Endometrial microvascular endothelial cells (primary cell): ENCODE data around the gene ATG3. TPM values are rescaled to one million over a fixed set of nuclear protein-coding genes. Genes with fewer than 3 reads are reported as not detected.

ENCODE experiments used
- in situ Hi-C: cut with HindIII; loops from 2 replicates; pipeline ENCODE4 v1.10.0; 2017; ENCODE audit warnings: low sequenced_read_pairs, low pct_unique_long_range_greater_than_20kb; ENCODE audit errors: inconsistent ontology term
- total RNA-seq: library from RNA; depleted of rRNA; stranded (reverse); fragments of >200 nt; gene quantifications from one replicate; pipeline ENCODE4 v1.2.3, GENCODE V29; 2015; ENCODE audit errors: inconsistent ontology term

ATG3 gene
- total RNA-seq, result 47.8 TPM

DNA sequence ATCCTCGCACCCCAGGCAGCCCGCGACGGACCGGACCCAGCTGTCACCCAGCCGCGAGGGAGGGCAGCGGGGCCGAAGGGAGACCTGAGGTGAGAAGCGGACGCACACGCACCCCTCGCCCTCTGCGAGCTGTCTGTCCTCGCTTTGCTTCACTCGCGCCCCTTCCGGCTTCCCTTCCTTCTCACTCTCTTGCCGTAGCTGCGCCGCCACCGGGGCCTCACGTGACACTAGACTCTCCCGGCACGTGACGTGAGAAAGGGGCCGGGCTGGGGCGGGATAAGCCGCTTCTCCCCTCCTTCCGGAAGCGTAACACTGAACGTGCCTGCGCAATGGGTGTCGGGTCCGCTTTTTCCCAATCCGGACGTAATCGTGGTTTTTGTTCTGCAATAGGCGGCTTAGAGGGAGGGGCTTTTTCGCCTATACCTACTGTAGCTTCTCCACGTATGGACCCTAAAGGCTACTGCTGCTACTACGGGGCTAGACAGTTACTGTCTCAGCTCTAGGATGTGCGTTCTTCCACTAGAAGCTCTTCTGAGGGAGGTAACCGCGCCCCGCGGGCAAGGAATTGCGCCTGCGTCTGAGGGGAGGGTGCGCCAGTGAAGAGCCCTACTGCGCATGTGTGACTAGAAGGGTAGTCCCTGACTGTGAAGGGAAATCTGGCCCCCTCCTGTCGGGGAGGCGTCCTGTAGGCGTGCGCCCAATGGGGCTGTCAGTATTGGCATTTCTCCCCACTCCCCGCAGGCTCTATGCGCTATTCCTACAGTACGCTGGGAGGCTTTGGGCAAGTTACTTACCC lies at the start of gene ATG3, which contains the start of gene SLC35A5:
Gene ATG3, minus strand, starts transcription at position 229 of the 796 bp plus-strand sequence. CDS start 434 bp downstream, outside the sequence.
Gene SLC35A5, plus strand, starts transcription at position 312 of the 796 bp plus-strand sequence. CDS start 1,359 bp downstream, outside the sequence.
- in situ Hi-C loops, result no loop called here

DNA sequence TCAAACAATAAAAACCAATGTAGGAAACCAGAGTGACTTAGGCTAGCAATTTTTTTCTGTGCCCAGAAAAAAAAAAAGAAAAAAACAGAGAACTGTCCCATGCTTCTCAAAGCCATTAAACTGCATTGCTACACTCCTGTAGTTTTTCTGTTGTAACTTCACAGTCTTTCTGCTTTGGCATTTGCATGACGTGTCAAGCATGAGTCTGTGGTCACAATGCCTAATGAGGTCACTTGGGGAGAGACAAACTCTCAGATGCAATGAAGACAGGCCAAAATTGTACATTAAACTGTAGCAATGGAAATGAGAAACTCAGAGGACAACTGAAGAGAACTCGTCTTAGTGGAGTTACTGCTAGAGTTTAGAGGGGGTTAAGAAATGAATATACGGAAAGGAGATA lies 48.4 kb upstream of the ATG3 start:
- in situ Hi-C loops, result loop anchor here (25.0 kb wide), 1 partner anchor 377 kb away; the partner anchor contains the start of genes CD200R1 and GTPBP8

DNA sequence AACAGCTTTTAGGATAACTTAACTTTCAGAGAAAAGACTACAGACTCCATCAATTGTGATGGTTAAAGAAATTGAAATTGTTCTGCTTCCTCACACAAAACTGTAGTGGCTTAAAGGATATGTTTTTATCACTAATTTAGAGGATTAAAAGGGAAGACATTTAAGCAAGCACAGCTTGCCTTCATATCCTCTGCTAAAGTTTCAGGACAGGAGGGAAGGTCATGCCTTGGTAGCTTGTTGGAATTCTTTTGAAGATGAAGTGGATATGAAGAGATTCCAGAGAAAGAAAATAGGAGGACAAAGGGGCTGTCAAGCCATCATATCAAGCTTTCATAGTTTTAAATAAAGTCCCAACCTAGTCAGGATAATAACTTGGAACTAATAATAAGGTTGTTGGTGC lies 46.1 kb upstream of the ATG3 start:
- in situ Hi-C loops, result loop anchor here (25.0 kb wide), 1 partner anchor 379 kb away; the partner anchor contains the start of genes CD200R1 and GTPBP8

DNA sequence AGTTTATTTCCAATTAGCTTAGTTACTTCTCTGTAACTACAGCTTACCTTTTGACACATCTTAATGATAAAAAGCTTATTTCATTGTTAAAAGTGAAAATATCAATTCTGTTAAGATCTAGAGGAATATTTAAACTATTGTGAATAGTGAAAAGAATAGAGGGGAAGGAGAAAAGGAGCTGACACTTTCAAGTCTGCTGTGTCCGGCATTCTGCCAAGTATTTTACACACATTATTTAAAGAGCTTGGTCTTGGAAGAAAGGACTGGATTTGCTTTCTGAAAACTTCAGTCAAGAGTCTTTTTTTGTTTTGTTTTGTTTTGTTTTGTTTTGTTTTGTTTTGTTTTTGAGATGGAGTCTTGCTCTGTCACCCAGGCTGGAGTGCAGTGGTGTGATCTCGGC lies 44.3 kb upstream of the ATG3 start:
- in situ Hi-C loops, result loop anchor here (25.0 kb wide), 1 partner anchor 381 kb away; the partner anchor contains the start of genes CD200R1 and GTPBP8

DNA sequence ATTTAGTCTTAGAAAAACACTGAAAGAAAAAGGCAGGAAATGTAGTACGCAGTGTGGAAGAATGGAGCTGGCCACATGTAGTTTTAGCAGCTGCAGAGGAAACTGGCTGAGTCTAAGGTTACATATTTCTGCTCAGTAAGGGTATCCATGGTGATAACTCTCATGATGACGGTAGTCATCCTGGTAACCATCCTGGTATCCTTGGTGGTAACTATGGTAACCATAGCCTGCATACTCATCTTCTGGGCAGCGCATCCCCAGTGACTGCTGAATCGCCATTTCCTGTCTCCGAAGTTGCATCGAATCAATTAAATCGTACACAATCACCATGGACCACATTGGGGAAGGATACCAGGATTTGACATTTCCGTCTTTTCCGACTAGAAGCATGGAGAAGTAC lies 43.5 kb upstream of the ATG3 start:
- in situ Hi-C loops, result loop anchor here (25.0 kb wide), 1 partner anchor 382 kb away; the partner anchor contains the start of genes CD200R1 and GTPBP8

DNA sequence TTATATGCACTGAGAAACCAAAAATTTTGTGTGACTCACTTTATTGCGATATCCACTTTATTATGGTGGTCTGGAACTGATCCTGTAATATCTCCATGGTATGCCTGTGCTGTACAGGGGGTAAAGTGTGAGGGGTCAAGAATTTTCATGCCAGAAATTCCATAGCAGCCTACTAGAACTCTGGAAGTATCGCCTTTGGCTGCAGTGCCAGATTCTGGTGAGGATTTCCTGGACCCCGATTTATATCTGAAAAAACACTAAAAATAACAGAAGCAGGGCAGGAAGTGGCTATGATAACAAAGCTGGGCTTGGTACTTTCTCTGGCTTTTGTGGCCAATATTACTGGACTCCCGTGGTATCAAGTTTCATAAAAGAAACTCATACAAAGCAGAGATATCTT lies 42.8 kb upstream of the ATG3 start:
- in situ Hi-C loops, result loop anchor here (25.0 kb wide), 1 partner anchor 383 kb away; the partner anchor contains the start of genes CD200R1 and GTPBP8

DNA sequence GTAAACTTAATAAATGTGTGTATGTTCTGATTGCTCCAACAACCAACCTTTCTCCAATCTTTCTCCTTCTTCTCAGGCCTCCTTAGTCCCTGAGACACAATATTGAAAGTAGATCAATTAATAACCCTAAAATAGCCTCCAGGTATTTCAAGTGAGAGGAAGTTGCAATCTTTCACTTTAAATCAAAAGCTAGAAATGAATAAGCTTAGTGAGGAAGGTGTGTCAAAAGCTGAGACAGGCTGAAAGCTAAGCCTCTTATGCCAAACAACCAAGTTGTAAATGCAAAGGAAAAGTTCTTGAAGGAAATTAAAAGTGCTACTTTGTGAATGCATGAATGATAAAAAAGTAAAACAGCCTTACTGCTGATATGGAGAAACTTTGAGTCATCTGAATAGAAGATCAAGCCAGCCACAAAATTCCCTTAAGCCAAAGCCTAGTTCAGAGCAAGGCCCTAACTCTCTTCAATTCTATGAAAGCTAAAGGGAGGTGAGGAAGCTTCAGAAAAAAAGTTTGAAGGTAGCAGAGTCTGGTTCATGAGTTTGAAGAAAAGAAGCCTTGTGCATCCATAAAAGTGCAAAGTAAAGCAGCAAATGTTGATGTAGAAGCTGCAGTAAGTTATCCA lies 40.6 kb upstream of the ATG3 start:
- in situ Hi-C loops, result loop anchor here (25.0 kb wide), 1 partner anchor 385 kb away; the partner anchor contains the start of genes CD200R1 and GTPBP8

DNA sequence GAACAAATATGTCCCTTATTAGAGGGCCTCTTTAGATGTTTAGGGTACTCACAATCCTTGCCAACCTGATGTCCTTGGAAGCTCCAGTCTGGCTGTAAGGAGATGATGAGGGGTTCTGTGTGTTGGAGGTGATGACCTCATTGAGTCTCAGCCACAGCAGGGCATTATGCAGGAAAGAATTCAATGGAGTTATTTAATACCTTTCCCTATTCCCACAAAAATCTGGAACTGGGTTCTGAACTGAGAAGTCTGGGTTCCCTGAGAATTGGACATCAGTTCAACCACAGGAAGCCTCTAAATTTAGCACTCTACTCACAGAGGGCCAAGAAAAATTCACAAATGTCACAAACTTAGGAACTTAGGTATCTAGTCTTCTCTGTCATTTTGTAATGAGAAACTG lies 37.0 kb upstream of the ATG3 start:
- in situ Hi-C loops, result no loop called here

DNA sequence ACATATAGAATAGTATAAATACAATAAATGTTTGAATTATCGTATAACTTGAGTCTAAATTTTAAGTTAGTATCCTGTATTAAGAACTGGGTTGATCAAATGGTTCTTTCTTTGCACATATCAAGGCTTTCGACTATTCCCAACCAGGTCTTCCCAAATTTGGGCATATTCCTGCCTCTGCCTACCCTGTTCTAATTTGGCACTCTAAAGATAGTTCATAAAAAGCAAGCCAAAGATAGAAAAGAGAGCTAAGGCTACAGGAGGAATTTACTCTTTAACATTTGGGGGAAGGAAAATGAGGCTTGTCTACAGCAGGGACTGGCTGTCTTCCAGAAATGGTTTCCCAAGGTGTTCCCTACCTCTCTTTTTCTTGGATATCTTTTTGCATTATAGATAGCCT lies 36.2 kb upstream of the ATG3 start:
- in situ Hi-C loops, result no loop called here

DNA sequence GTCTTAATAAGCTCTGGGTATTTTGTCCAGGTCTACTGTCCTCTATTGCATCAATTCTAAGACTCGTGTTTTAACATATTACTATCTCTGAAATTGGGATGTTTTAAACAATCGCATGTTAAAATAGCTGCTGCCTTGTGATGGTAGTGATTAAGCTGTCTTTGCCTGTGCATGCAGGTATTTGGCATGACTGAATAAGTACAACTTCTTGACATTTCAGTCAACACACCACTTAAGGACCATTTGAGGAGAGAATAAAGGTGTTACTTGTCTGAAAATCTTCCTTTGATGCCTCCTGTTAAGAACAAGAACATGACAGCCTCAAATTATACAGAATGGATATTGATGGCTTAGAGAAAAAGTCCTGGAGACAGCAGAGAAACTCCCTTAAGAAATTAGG lies 33.1 kb upstream of the ATG3 start:
- in situ Hi-C loops, result no loop called here

DNA sequence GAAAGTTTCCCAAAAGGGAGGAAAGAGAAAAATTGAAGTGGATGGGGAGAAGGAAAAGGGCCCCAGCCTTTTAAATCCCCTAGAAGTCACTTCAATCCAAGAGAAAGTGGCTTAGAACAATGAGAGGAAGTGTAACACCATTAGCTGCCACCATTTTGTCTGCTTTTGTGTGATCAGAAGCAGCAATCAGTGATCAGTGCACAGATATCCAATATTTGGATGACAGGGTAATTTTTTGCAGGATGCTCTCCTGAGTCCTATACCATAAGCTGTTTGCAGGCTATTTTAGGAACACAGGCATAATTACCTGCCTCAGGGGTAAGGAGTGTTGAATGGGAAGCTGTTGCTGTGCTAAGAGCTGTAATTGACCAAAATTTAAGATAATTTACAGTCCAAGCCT lies 31.5 kb upstream of the ATG3 start:
- in situ Hi-C loops, result no loop called here

DNA sequence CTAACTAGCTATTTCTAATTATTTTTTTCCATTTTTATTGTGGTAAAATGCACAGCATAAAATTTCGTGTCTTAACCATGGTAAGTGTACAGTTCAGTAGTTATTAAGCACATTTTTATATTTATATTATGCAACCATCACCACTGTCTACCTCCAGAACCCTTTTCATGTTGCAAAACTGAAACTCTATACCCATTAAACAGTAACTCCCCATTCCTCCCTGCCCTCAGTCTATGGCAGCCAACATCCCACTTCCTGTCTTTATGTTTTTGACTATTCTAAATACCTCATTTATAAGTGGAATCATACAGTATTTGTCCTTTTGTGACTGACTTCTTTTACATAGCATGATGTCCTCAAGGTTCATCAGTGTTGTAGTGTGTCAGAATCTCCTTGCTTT lies 25.6 kb upstream of the ATG3 start:
- in situ Hi-C loops, result no loop called here

DNA sequence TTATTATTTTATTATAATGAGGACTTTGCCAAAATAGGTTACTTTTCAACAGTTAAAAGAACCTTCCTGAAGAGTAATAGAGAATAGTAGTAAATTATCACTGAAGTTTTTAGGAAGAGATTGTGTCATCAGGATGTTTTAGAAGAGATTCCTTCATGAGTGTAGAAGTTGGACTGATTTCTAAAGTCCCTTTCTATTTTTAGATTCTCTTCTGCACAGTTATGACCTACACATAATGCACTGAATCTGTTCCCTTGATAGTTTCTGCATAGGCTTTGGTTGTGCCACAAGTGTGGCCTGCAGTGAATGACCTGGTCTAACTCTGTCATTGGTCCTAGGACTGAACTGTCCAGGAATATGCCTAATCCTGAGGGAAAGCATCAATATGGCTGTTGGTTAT lies 24.0 kb upstream of the ATG3 start:
- in situ Hi-C loops, result no loop called here

DNA sequence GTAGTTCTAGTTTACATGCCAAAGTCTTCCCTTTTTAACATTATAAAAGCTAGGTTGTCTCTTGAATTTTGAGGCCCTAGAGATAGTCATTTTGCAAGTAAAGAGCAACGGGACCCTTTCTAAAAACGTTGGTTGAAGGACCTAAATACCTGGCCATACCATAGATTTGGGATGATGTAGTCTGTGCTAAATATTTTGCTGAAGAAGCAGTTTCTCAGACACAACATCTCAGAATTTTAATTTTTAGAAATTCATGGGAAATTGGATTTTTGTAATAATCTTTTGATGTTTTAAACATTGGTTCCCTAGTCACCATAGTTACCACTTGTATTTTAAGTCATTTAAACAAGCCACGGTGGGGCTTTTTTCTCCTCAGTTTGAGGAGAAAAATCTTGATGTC lies 21.3 kb upstream of the ATG3 start:
- in situ Hi-C loops, result no loop called here

DNA sequence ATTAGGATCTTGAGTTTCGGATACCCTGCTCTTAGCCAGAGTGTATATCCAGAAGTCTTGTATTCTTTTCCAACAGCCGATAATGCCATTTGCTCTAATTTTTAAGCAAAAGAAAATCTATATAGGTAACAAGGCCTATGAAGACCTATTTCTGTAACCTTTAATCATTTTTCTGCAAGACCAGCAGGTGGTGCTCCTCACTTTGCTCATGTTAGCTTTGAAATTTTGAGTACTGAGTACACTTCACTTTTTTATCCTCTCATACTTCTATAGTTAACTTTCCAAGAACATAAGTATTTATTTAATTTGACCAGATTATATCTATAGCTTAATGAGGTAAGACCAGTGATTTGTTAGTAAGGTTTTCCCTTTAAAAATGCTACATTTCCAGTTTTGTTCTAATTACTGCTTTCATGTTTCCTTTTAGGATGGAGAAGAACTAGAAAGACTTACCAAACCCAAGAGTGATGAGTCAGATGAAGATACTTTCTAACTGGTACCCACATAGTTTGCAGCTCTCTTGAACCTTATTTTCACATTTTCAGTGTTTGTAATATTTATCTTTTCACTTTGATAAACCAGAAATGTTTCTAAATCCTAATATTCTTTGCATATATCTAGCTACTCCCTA lies 20.6 kb upstream of the ATG3 start:
- in situ Hi-C loops, result no loop called here

DNA sequence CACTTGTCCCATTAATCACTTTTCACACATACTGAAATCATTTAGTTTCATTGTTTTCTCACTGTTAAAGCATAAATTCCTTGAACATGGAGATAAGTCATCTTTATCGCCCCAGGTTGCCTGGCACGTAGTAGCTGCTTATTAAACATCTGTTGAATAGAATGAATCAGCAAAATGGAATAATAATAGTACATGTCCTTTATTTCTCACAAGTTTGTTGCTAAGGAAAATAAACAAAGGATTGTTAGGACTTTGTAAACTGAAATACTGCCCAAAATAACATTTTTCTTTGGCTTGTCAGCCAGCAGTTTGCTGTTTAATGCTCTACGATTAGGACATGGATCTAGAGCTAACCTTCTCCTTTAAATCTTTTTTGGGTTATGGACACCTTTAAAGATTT lies 17.9 kb upstream of the ATG3 start:
- in situ Hi-C loops, result no loop called here

DNA sequence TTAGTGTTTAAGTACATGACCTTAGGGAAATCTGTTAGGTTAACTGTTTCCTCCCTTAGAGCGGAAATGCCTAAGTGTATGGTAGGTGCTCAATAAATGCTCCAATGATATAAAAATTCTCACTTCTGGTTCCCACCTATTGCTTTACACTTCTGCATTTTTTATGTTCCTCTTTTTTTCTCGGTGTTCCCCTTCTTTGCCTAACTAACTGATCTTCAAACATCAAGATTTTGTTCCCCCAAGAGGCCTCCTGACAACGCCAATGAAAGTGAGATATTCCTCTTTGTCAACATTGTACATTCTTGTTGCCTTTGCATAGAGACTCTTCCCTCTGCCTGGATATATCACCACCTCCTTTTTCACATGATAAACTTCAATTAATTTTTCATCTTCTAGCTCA lies 17.5 kb upstream of the ATG3 start:
- in situ Hi-C loops, result no loop called here

DNA sequence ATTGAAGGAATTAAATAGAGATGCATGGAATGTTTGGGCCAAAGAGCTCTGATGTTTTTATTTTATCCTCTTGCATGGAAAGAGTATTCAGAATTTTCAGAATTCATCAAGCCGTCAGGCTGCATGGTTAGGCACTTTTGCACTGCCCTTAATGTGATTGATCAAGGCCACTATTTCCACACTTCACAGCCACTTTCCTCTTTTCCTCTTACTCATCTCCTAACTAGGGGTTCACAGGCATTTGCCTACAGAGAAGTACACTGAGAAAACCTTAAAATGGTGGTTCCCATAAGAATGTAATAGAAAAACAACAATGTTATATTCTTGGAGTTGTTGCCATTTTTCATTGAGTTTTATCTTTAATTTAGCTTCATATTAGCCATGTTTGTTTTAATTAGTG lies 10.9 kb upstream of the ATG3 start:
- in situ Hi-C loops, result no loop called here

DNA sequence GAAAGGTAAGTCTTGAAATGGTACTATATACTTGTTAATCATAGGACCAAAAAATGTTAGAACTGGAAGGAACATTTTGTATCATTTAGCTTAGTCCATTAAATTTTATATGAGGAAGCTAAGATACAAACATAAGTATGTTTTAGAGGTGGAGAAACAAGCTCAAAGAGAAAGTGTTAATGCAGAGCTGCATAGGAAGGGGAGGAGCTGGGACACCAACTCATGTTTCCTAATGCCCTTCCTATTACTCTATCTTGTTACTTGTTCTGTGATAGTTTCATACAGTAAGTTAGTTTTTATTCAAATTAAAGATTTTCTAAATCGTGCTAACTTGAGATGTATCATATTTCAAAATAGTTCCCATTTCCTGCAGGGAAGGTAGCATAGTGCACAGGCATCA lies 7.5 kb upstream of the ATG3 start:
- in situ Hi-C loops, result no loop called here
